C4-2B (cell line): ENCODE measurements around the gene ASIC4.

ENCODE experiments used
- CTCF ChIP-seq: fragments of 450-650 bp; conservative IDR thresholded peaks from 2 replicates; pipeline ENCODE4 v1.5.1; 2017; ENCODE audit warnings: mild to moderate bottlenecking
- ZFX ChIP-seq: fragments of 450-650 bp; IDR thresholded peaks from 2 replicates; pipeline ENCODE4 v1.6.1; 2017

- TF ChIP-seq CTCF (no peak; the same call in 1 of the 2 replicates), ZFX (no peak)
These were observed 14.1 kb upstream of the ASIC4 start for GRCh38 chr2:219500135-219500534.
